LNCAP (cell line): ENCODE measurements around the gene S1PR4.

Experiments used
- TF ChIP-seq, protein P1 (sequence below): fragments of 450-650 bp; IDR thresholded peaks from 2 replicates; pipeline ENCODE4 v1.5.1; 2017; ENCODE audit warnings: mild to moderate bottlenecking

Gene S1PR4

DNA sequence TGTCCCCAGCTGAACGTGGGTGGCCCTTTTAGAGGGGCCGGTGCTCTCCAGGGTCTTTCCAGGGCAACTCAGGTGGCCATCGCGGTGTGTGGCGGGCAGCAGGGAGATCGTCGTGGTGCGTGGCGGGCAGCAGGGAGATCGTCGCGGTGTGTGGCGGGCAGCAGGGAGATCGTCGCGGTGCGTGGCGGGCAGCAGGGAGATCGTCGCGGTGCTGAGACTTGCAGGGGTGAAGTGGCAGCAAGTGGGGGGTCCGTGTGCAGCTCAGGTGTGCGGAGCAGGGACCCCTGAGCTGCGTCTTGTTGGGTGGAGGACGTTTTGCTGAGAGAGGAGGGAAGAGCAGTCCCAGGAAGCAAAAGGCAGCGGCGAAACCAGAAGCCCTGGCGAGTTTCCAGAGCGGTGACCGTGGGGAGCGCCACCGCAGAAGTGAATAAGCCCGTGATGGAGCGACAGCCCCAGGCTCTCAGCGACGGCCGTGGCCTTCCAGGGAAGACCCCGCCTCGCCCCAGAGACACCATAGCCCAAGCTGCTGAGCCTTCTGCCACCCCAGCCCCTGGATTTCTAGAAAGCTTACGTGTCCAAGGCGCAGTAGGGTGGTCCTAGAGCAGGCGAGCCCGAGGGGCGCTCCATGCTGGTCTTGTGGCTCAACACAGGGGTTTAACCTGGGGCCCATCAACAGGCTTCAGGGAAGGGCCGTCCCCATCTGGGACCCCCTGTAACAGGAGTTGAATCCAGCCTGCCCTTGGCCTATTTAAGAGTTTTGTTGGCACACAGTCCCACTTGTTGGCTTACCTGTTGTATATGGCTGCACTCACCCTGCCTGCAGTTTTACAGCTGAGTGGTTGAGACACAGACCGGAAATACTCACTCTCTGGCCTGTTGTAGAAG is 12.6 kb downstream of the S1PR4 start:
- TF ChIP-seq, protein P1, sequence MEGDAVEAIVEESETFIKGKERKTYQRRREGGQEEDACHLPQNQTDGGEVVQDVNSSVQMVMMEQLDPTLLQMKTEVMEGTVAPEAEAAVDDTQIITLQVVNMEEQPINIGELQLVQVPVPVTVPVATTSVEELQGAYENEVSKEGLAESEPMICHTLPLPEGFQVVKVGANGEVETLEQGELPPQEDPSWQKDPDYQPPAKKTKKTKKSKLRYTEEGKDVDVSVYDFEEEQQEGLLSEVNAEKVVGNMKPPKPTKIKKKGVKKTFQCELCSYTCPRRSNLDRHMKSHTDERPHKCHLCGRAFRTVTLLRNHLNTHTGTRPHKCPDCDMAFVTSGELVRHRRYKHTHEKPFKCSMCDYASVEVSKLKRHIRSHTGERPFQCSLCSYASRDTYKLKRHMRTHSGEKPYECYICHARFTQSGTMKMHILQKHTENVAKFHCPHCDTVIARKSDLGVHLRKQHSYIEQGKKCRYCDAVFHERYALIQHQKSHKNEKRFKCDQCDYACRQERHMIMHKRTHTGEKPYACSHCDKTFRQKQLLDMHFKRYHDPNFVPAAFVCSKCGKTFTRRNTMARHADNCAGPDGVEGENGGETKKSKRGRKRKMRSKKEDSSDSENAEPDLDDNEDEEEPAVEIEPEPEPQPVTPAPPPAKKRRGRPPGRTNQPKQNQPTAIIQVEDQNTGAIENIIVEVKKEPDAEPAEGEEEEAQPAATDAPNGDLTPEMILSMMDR: no peak

DNA sequence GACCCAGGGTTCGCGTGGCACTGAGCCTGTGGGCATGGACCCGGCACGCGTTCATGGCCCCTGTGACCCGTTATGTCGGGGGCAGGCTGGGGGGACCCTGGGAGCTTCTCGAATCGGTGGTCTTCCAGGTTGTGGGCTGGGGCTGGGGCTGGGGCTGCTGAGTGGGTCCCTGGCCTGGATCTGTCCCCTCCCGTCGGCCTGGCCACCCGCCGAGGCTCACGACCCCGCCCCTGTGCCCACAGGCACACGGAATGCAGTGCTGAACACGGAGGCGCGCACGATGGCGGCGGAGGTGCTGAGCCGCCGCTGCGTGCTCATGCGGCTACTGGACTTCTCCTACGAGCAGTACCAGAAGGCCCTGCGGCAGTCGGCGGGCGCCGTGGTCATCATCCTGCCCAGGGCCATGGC is 13.7 kb downstream of the S1PR4 start:
- TF ChIP-seq, protein P1: no peak

GRCh38 chr19:3192684-3193083 is 14.1 kb downstream of the S1PR4 start:
- TF ChIP-seq, protein P1: no peak

DNA sequence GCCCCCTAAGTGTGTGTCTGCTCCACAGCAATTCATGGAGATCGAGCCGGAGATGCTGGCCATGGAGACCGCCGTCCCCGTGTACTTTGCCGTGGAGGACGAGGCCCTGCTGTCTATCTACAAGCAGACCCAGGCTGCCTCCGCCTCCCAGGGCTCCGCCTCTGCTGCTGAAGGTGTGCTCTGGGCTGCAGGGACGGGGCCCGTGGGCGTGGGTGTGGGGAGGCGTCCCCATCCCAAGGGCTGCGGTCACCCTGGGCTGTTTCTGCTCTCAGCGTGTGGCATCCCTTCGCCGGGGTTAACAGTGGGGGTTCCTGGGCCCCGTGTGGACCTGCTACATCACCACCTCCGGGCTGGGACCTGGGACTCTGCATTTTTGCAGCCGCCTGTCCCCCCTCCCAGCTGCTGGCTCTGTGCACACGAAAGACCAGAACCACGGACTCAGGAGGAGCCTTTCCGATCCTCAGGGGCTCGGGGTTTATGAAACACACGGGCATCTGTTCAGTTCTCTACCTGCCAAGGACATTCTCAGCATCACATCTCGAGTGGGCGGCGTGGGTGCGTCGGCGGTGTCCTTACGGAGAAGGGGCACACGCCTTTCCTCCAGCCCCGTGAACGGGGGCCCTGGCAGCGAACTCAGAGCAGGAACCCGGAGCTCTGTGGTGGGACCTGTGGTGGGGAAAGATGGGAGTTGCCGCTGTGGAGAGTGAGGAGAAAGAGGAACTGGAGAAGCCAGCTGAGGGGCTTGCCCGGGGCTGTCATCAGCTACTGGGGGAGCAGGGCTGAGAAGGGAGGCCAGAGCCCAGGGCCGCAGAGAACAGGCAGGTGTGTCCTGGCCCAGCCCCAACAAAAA is 14.9 kb downstream of the S1PR4 start:
- TF ChIP-seq, protein P1: no peak

GRCh38 chr19:3194106-3195087 is 15.8 kb downstream of the S1PR4 start:
- TF ChIP-seq, protein P1: no peak

GRCh38 chr19:3196064-3196932 is 17.7 kb downstream of the S1PR4 start:
- TF ChIP-seq, protein P1: no peak
